ENCODE results near the gene LIMK2.
A peak's percentile ranks its signal among the peaks of the same experiment; 100 is the strongest.

LIMK2 gene

GRCh38 chr22:31284281-31285155, 72.4 kb downstream of the LIMK2 start:
- TF ChIP-seq CTCF (conservative IDR thresholded peaks at IDR 0.05; ENCODE audit: low read depth, low read length), result no peak
- H3K4me3 ChIP-seq (ENCODE audit: low read depth, low read length), result no peak overlapping the region
- DNase-seq (ENCODE audit: low read depth), result no peak

- no peak overlapping the region for H3K4me3 ChIP-seq (ENCODE audit: low read depth, low read length)
- TF ChIP-seq CTCF (conservative IDR thresholded peaks at IDR 0.05; ENCODE audit: low read depth, low read length), result no peak
- DNase-seq (ENCODE audit: low read depth), result peak; percentile 79
Measured at GRCh38 chr22:31286360-31287255, 74.5 kb downstream of the LIMK2 start.

- no peak for TF ChIP-seq CTCF (conservative IDR thresholded peaks at IDR 0.05; ENCODE audit: low read depth, low read length)
- no peak for DNase-seq (ENCODE audit: low read depth)
- H3K4me3 ChIP-seq (ENCODE audit: low read depth, low read length), result no peak overlapping the region
Measured at GRCh38 chr22:31287818-31288495, 75.9 kb downstream of the LIMK2 start.

- no peak for TF ChIP-seq CTCF (conservative IDR thresholded peaks at IDR 0.05; ENCODE audit: low read depth, low read length)
- no peak overlapping the region for H3K4me3 ChIP-seq (ENCODE audit: low read depth, low read length)
- peak; percentile 42 for DNase-seq (ENCODE audit: low read depth)
Measured at GRCh38 chr22:31288496-31289240, 76.6 kb downstream of the LIMK2 start.

- no peak for TF ChIP-seq CTCF (conservative IDR thresholded peaks at IDR 0.05; ENCODE audit: low read depth, low read length)
- no peak overlapping the region for H3K4me3 ChIP-seq (ENCODE audit: low read depth, low read length)
- DNase-seq (ENCODE audit: low read depth), result no peak
Measured at GRCh38 chr22:31289344-31289743, 77.2 kb downstream of the LIMK2 start.
